ENCODE results near the gene ZC3H8. TPM values are rescaled to one million over a fixed set of nuclear protein-coding genes. Genes with fewer than 3 reads are reported as not detected.
"Not testable (repeated sequence)": the region's sequence is repeated elsewhere in the genome, so short reads cannot be mapped to it uniquely, and the experiment has no call there.

ZC3H8 gene
- total RNA-seq, 2 donors from 2014 or later, result 5.2 to 7.2 TPM

- H3K4me3 ChIP-seq, result no peak overlapping the region
- DNase-seq (ENCODE audit: low spot score), result no peak
- H3K36me3 ChIP-seq, result peaks cover 17% of the 10 kb centered on the region
- H3K9me3 ChIP-seq, result no peaks in the 10 kb centered on the region
- TF ChIP-seq, protein P1, sequence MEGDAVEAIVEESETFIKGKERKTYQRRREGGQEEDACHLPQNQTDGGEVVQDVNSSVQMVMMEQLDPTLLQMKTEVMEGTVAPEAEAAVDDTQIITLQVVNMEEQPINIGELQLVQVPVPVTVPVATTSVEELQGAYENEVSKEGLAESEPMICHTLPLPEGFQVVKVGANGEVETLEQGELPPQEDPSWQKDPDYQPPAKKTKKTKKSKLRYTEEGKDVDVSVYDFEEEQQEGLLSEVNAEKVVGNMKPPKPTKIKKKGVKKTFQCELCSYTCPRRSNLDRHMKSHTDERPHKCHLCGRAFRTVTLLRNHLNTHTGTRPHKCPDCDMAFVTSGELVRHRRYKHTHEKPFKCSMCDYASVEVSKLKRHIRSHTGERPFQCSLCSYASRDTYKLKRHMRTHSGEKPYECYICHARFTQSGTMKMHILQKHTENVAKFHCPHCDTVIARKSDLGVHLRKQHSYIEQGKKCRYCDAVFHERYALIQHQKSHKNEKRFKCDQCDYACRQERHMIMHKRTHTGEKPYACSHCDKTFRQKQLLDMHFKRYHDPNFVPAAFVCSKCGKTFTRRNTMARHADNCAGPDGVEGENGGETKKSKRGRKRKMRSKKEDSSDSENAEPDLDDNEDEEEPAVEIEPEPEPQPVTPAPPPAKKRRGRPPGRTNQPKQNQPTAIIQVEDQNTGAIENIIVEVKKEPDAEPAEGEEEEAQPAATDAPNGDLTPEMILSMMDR (IDR thresholded peaks at IDR 0.05), result no peak
- H3K4me1 ChIP-seq, result no peaks in the 10 kb centered on the region
- no peaks in the 10 kb centered on the region for H3K27me3 ChIP-seq
- no peak overlapping the region for H3K27ac ChIP-seq
Measured at GRCh38 chr2:112217854-112218253, 37.0 kb downstream of the ZC3H8 start.

DNA sequence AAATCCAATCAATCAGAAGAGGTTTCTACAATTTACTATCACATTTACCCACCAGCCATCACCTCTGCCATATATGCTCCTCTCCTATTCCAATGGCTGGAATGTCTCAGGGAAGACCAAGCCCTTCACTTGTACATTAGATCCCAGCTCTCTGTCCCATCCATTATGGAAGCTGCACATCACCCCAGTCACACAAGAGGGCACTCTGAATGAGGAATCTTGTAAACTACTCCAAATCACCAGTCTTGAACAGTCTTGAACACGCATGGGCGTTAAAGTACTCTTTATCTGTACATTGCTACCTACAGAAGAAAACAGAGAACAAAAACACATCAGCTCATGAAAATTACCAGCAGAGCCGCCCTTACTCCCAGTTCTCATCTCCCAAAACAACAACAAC, 38.7 kb downstream of the ZC3H8 start:
- TF ChIP-seq, protein P1 (IDR thresholded peaks at IDR 0.05), result no peak
- H3K36me3 ChIP-seq, result peaks cover 20% of the 10 kb centered on the region
- no peak overlapping the region for H3K4me3 ChIP-seq
- no peaks in the 10 kb centered on the region for H3K9me3 ChIP-seq
- no peaks in the 10 kb centered on the region for H3K4me1 ChIP-seq
- no peaks in the 10 kb centered on the region for H3K27me3 ChIP-seq
- no peak for DNase-seq (ENCODE audit: low spot score)
- H3K27ac ChIP-seq, result no peak overlapping the region

GRCh38 chr2:112207905-112208304, 46.9 kb downstream of the ZC3H8 start:
- H3K36me3 ChIP-seq; H3K4me3 ChIP-seq; H3K27ac ChIP-seq; H3K4me1 ChIP-seq; H3K27me3 ChIP-seq; DNase-seq (ENCODE audit: low spot score): not testable (repeated sequence)
- H3K9me3 ChIP-seq, result peaks cover 3 to 25% of the 10 kb centered on the region in 2 donors

GRCh38 chr2:112204411-112204810, 50.4 kb downstream of the ZC3H8 start:
- no peak for DNase-seq (ENCODE audit: low spot score)
- TF ChIP-seq, protein P1 (IDR thresholded peaks at IDR 0.05), result no peak
- Histone ChIP-seq H3K9me3 (peaks cover 3 to 27% of the 10 kb centered on the region in 2 donors), H3K4me3 (no peak overlapping the region), H3K27ac (no peak overlapping the region), H3K4me1 (no peaks in the 10 kb centered on the region), H3K27me3 (no peaks in the 10 kb centered on the region), H3K36me3 (no peaks in the 10 kb centered on the region)

- TF ChIP-seq, protein P1 (IDR thresholded peaks at IDR 0.05), result no peak
- H3K36me3 ChIP-seq, result no peaks in the 10 kb centered on the region
Measured at GRCh38 chr2:112201696-112202430, 53.0 kb downstream of the ZC3H8 start.

DNA sequence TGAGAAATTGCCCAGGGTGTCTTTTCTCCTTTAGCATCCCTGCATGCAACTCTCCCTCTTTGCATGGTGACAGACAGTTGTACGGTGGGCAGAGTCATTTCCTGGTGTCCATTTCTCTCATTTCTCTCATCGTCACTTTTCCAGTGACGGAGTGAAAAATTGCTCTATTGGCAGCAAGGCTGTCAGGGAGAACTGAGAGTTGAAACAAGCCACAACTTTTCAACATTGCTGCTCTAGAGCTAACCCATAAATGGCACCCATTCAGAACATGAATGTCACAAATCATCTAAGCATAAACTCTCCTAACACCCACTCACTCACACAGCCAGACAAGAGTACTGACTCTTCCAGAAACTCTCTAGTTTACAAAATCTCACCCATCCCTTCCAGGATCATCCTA, 55.7 kb downstream of the ZC3H8 start:
- Histone ChIP-seq H3K9me3 (peaks cover under 1 to 14% of the 10 kb centered on the region in 2 donors), H3K36me3 (no peaks in the 10 kb centered on the region), H3K27ac (no peak overlapping the region), H3K4me1 (no peaks in the 10 kb centered on the region), H3K27me3 (no peaks in the 10 kb centered on the region), H3K4me3 (no peak overlapping the region)
- DNase-seq (ENCODE audit: low spot score), result no peak
- TF ChIP-seq, protein P1 (IDR thresholded peaks at IDR 0.05), result no peak

More at GRCh38 chr2:112201696-112202430, 53.0 kb downstream of the ZC3H8 start:
- Histone ChIP-seq H3K4me3 (no peak overlapping the region), H3K4me1 (no peaks in the 10 kb centered on the region), H3K27me3 (no peaks in the 10 kb centered on the region), H3K9me3 (peaks cover 3 to 27% of the 10 kb centered on the region in 2 donors), H3K27ac (no peak overlapping the region)
- no peak for DNase-seq (ENCODE audit: low spot score)
